NCI-H748 (cell line): ENCODE data around the gene ATP5F1C.
A peak's percentile ranks its signal among the peaks of the same experiment; 100 is the strongest.

Experiments
- DNase-seq: peaks from one replicate; lab custom pipeline; 2025; ENCODE audit not compliant: unreplicated experiment; lab: John Stamatoyannopoulos, UW

Gene ATP5F1C

GRCh38 chr10:7792541-7792940, 4.6 kb downstream of the ATP5F1C start:
- no peak for DNase-seq

DNA sequence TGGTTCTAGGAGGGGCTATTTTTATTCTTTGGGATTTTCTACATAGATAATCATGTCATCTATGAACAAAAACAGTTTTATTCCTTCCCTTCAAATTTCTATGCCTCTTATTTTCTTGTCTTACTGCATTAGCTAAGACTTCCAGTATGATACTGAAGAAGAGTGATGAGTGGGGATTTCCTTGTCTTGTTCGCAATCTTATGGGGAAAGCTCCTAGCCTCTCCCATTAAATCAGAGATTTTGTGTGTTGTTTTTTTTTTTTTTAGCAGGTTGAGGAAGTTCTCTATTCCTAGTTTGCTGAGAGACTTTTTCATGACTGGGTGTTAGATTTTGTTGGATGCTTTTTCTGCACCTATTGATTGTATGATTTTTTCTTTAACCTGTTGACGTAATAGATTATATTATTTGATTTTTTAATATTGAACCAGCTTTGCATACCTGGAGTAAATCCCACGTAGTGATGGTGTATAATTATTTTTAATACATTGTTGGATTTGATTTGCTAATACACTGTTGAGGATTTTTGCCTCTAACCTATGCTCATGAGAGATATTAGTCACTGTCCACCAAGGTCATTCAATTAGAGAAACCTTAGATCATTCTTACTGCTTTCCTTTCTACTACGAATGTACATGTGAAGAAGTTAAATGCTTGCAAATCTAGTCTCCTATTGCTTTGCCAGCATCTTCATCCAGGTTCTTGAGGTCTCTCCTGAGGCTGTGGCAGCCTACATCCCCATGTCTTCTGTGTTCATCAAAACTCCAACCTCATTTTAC, 6.5 kb downstream of the ATP5F1C start:
- DNase-seq: no peak

- no peak for DNase-seq
Measured at GRCh38 chr10:7795605-7796004, 7.6 kb downstream of the ATP5F1C start.

DNA sequence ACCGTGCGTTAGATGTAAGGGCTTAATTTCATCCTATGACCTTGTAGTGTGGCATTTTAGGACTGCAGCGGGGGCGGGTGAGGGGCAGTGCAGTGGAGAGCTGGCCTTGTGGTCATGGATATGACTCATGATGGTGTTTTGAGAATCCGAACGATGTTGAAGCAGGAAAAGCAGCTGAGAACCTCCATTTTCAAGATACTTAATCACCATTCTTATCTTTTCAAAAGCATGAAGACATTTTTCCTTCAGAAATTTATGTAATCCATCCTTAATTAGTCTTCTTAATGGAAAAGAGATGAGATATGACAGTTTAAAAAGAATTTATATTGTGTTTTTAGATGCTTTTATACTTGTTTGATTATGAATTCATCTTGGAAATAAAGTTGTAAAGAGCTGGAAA, 9.6 kb downstream of the ATP5F1C start:
- no peak for DNase-seq

- no peak for DNase-seq
Measured at GRCh38 chr10:7802606-7803005, 14.6 kb downstream of the ATP5F1C start.

DNA sequence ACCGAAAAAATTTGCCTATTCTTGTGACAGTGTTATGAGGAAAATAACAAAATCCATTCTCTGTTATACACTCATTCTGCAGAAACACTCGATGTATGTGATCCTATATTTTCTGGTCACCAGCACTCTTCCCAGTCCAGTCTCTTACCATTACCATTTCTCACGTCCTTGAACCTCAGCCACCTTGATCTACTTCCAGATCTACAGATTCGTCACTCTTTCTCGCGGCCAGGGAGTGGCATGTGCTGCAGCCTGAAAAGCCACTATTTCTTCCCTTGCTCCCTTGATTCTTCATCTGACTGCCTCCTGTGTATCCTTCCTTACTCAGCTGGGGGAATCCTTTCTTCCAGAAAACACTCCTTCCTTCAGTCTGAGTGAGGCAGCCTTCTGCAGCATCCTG, 16.2 kb downstream of the ATP5F1C start:
- no peak for DNase-seq

DNA sequence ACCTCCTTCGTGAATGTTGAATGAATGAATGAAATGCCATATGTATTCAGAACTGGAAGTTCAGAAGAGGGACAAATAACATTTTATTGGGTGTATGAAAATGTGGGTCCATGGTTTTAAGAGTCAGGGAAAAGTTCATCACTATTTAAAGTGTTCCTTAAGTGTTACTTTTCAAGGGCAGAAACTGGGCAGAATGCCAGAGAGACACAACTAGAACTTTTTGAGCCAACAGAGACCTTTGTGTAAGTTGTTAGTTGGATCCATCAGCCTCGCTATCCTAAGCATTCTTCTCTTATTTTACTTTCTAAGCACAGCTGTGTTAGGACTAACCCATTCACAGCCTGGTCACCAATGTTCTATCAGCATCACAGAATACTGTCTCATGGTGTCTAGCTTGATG, 16.8 kb downstream of the ATP5F1C start:
- DNase-seq: no peak

GRCh38 chr10:7808686-7809267, 20.8 kb downstream of the ATP5F1C start:
- DNase-seq: no peak

DNA sequence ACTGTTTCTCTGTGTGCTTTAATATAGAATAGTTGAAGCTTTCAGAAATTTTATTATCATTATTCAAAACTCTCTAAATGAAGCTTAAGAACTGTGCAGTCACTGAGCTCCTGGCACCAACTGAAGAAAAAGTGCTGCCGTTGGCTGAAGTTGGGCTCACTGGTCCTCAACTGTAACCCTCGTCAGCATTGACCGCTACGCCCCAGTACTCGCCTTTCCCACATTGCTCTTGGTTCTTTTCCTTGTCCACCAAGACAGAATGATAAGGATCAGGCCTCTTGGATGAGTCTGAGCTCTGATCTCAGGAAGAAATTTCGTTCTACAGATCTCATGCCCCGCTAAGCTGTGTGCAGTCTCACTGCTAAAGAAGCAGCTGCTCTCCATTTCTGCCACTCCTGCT, 22.5 kb downstream of the ATP5F1C start:
- no peak for DNase-seq

DNA sequence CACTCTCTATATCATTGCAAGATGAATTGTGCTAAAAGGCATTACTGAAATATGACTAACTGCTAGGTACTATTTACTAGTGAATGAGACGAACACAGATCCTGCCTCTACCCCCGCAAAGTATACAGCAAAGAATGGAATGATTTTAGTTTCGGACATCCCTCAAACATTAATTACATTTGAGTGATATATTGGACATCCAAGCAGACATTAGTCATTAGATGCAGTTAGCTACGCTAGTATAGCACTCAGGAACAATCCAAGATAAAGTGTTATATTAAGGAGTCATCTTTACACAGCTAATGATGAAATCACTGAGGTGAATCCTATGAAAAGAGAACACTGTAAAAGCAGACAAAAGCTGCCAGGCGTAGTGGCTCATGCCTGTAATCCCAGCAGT, 23.0 kb downstream of the ATP5F1C start:
- no peak for DNase-seq

DNA sequence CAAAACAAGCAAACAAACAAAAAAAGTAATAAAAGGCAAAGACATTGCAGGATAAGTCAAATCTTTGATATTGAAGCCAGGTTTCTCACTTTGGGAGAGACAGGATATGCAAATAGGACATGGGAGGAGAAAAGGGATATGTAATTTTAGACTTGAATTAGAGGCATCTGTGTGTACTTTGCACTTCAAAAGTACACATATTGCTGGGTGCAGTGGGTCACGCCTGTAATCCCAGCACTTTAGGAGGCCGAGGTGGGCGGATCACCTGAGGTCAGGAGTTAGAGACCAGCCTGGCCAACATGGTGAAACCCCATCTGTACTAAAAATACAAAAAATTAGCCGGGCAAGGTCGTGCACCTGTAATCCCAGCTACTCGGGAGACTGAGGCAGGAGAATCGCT, 23.8 kb downstream of the ATP5F1C start:
- peak; percentile 45 for DNase-seq

- DNase-seq: no peak
Measured at GRCh38 chr10:7813481-7813880, 25.5 kb downstream of the ATP5F1C start.

DNA sequence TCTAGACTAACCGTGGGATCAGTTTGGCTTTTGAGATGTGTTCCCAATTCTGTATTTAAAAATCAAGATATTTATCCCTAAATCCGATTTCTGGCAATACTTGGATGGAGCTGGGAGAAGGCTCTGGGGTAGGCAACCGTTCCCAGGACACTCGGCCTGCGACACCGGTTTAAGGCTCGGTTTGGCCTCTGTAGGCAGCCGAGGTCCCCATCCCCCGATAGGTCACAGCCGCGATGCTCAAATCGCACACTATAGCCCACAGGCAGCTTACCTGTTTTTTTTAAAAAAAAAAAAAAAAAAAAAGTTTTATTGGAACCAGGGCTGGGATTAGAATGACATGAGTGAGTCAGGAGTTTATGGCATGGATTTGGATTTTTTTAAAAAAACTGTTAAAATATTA, 29.6 kb downstream of the ATP5F1C start:
- DNase-seq: peak; percentile 13

DNA sequence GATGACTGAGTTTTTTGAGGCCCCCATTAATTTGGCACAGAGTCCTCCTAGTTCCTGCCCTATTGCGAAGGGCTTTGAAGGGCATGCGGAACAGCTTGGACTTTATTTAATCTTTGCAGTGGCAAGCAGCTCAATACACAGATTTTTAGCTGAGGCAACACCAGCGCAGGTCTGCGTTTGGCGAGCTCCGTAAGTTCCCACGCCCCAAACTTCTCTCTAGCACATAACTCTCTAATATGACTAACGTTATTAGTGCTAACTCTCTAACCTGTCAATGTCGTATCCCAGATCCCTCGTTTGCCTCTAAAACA, 30.0 kb downstream of the ATP5F1C start:
- no peak for DNase-seq

GRCh38 chr10:7818295-7819120, 30.5 kb downstream of the ATP5F1C start, which contains the start of gene TAF3:
Gene TAF3 (plus strand): TSS chr10:7818505. CDS start chr10:7818710, 205 bp downstream.
- peak; percentile 91 for DNase-seq

DNA sequence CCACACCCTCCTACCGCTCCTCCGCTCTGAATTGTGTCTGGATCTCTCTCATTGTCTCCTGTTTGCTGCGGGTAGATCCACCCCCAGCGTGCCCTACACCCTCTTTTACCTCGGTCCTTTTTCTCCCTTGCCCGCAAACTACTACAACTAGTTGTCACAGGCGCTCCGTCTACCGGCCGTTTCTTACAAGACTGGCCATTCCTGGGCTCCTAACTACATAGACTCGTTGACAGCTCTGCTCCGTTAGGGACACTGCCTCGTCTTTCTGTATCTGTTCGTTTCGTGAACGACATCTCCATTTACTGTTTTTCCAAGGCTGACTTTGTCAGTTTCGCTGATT, 31.1 kb downstream of the ATP5F1C start:
- DNase-seq: peak; percentile 15

- DNase-seq: no peak
Measured at GRCh38 chr10:7824251-7824650, 36.3 kb downstream of the ATP5F1C start.

GRCh38 chr10:7826971-7827370, 39.0 kb downstream of the ATP5F1C start:
- DNase-seq: no peak

DNA sequence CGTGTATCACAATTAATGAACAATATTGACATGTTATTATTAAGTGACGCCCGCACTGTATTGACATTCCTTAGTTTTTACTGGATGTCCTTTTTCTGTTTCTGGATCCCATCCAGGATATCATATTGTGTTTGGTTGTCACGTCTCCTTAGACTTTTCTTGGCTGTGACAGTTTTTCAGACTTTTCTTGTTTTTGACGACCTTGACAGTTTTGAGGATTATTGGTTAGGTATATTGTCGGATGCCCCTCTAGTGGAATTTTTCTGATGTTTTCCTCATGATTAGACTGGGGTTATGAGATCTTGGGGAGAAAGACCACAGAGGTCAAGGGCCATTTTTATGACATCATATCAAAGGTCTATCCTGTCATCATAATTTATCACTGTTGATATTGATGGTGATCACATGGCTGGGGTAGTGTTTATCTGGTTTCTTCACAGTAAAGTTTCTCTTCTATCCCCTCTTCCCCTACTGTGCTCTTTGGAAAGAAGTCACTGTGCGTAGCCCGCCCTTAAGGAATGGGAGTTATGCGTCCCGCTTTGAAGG, 41.4 kb downstream of the ATP5F1C start:
- no peak for DNase-seq

- DNase-seq: no peak
Measured at GRCh38 chr10:7832060-7832459, 44.1 kb downstream of the ATP5F1C start.

DNA sequence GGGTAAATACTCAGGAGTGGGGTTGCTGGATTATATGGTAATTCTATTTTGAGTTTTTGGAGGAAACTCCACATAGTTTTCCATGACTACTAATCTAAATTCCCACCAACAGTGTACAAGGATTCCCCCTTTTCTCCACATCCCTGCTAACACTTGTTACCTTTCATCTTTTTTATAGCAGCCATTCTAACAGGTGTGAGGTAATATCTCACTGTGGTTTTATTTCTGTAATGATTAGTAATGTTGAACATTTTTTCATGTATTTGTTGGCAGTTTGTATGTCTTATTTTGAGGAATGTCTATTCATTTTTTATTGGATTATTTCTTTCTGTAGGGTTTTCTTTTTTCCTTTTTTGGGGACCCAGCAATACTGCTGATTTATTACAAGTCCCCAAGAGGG, 45.2 kb downstream of the ATP5F1C start:
- DNase-seq: no peak

GRCh38 chr10:7834262-7834661, 46.3 kb downstream of the ATP5F1C start:
- no peak for DNase-seq
